Ovary (tissue), 3 donors: Measurements from ENCODE around the gene TOPBP1.

Experiments used
- CTCF ChIP-seq, 3 donors: fragments of 450-650 bp in 2 of 3; fragments of 200-600 bp in 1 of 3; IDR thresholded peaks; one replicate each; pipeline versions ENCODE4 v1.5.1 to v1.8.0; 2016 to 2022; ENCODE audit warnings: antibody characterized with exemption in 3 of 3, mild to moderate bottlenecking in 1 of 3
- EP300 ChIP-seq: sonication (generic); formaldehyde crosslinking; IDR thresholded peaks from one replicate; pipeline ENCODE4 v1.6.1; 2017; ENCODE audit warnings: antibody characterized with exemption
- donor health status: DM: no; HTN: no; CAD: no.

DNA sequence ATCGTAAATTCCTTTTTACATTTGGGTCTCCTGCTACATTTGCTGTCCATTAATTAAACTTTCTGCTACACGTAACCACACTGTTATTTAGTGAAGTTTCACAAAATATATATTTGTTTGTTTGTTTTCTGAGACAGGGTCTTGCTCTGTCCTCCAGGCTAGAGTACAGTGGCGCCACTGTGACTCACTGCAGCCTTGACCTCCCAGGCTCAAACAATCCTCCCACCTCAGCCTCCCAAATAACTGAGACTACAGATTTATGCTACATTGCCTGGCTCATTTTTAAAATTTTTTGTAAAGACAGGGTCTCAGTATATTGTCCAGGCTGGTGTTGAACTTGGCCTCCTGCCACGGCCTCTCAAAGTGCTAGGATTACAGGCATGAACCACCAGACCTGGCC is 20.5 kb downstream of the TOPBP1 start:
- TF ChIP-seq CTCF (IDR thresholded peaks at IDR 0.05) (no peak), EP300 (no peak)
